ENCODE results near the gene TIMP2.

TIMP2 gene

DNA sequence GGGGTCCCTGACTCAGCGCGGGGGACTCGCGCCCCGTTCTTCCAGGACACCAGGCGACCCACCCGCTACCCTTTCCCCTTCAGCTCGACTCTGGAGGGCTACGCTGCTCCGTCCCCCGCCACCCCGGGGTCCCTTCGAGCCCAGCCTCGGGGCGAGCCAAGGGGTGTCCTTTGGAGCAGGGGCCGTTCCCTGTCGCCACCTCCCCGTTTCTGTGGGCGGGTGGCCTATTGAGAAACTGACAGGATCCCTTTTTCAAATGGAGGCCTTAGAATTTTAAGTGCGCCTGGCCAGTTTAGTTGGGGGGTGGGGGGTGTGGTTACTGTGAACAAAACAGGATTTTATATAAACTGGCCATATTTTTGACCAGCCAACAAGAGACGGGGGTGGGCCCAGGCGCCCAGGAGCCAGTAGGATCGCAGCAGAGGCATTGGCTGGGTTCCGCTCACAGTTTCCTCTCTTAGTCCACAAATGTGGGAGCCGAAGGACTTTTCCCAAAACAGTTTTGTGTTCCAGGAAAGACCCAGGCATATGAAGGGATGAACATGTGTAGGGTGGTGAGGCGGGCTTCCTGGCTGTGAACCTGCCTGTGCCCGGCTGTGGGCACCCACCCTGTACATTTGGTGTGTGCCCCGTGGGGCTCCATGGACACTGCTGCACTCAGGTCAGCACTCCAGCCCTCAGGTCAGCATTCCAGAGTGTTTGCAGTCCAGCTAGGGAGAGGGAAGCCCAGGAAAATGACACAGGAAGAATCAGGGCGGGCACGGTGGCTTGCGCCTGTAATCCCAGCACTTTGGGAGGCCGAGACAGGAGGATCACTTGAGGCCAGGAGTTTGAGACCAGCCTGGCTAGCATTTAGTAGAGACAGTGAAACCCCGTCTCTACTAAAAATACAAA, 722 bp upstream of the TIMP2 start:
- peak overlapping the region; percentile 56 for H3K4me3 ChIP-seq (ENCODE audit: low read depth, low read length)
- TF ChIP-seq CTCF (IDR thresholded peaks at IDR 0.05; ENCODE audit: low read depth, low read length): no peak

GRCh38 chr17:78924481-78925151, 571 bp downstream of the TIMP2 start:
- peak overlapping the region; percentile 90 for H3K4me3 ChIP-seq (ENCODE audit: low read depth, low read length)
- TF ChIP-seq CTCF (IDR thresholded peaks at IDR 0.05; ENCODE audit: low read depth, low read length): no peak

GRCh38 chr17:78923660-78924453, 1.3 kb downstream of the TIMP2 start:
- H3K4me3 ChIP-seq (ENCODE audit: low read depth, low read length): peak overlapping the region; percentile 90
- no peak for TF ChIP-seq CTCF (IDR thresholded peaks at IDR 0.05; ENCODE audit: low read depth, low read length)

- H3K4me3 ChIP-seq (ENCODE audit: low read depth, low read length): peak overlapping the region; percentile 90
- TF ChIP-seq CTCF (IDR thresholded peaks at IDR 0.05; ENCODE audit: low read depth, low read length): no peak
Observed at GRCh38 chr17:78922816-78923498, 2.2 kb downstream of the TIMP2 start.

DNA sequence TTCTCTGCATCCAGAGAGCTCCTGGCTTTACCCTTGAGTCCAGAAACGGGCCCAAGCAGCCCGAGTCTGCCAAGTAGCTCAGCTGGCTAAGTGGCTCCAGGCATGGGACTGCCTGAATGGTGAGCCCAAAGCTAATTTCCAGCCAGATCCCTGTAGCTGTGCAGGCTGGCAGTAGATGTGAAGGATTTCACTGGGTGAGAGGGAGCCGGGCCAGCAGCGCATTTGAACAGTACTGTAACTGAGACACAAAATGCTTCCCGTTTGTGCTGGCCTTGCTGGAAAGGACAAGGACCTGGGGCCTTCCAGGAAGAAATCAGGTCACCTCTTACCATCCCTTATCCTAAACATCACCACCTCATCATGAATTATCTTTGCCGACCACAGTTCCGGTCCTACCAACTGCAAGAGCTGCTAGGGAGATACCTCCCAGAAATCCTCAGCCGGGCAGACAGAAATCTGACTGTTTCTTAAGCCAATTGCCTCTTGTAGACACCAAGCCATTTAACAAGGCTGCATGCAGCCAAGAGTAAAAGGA, 3.7 kb downstream of the TIMP2 start:
- TF ChIP-seq CTCF (IDR thresholded peaks at IDR 0.05; ENCODE audit: low read depth, low read length): no peak
- H3K4me3 ChIP-seq (ENCODE audit: low read depth, low read length): peak overlapping the region; percentile 20; the same call in 1 of the 2 replicates

GRCh38 chr17:78920528-78920927, 4.7 kb downstream of the TIMP2 start:
- TF ChIP-seq CTCF (IDR thresholded peaks at IDR 0.05; ENCODE audit: low read depth, low read length): no peak
- H3K4me3 ChIP-seq (ENCODE audit: low read depth, low read length): no peak overlapping the region

Data from WI38 (cell line).